Neural cell (in vitro differentiated cells): ENCODE measurements around the gene TMEM131L. TPM values are rescaled to one million over a fixed set of nuclear protein-coding genes. Genes with fewer than 3 reads are reported as not detected.

ENCODE experiments used
- H2AFZ ChIP-seq: fragments of 200-600, 300-800 bp; sonication (generic), shearing (Covaris generic); 2 replicates; pipeline ENCODE4 v1.6.0; 2014; ENCODE audit warnings: low read depth, mild to moderate bottlenecking, antibody characterized with exemption, low read length, moderate library complexity
- H3F3A ChIP-seq: fragments of 200-600 bp; shearing (Covaris generic); 2 replicates; pipeline ENCODE4 v1.6.1; 2016; ENCODE audit warnings: mild to moderate bottlenecking, moderate library complexity, mixed read lengths, antibody characterized with exemption, low read length; ENCODE audit not compliant: insufficient read depth, poor library complexity, severe bottlenecking
- H3K27ac ChIP-seq: fragments of 200-600, 300-800 bp; sonication (generic), shearing (Covaris generic); 2 replicates; pipeline ENCODE4 v1.5.1; 2014; ENCODE audit warnings: mild to moderate bottlenecking, low read length, moderate library complexity
- H3K27me3 ChIP-seq: fragments of 300-800, 200-600 bp; sonication (generic), shearing (Covaris generic); 2 replicates; pipeline ENCODE4 v1.6.0; 2014; ENCODE audit warnings: mild to moderate bottlenecking, low read depth, low read length, moderate library complexity; ENCODE audit not compliant: insufficient read depth
- H3K36me3 ChIP-seq: fragments of 300-800, 200-600 bp; sonication (generic), shearing (Covaris generic); 2 replicates; pipeline ENCODE4 v1.5.1; 2014; ENCODE audit warnings: mild to moderate bottlenecking, antibody characterized with exemption, low read length, moderate library complexity; ENCODE audit not compliant: insufficient read depth
- H3K4me2 ChIP-seq: fragments of 300-800, 200-600 bp; sonication (generic), shearing (Covaris generic); 2 replicates; pipeline ENCODE4 v1.6.0; 2014; ENCODE audit warnings: mild to moderate bottlenecking, low read length
- H3K4me3 ChIP-seq: fragments of 300-800, 200-600 bp; sonication (generic), shearing (Covaris generic); 2 replicates; pipeline ENCODE4 v1.5.1; 2014; ENCODE audit warnings: mild to moderate bottlenecking, low read length, moderate library complexity
- H3K79me2 ChIP-seq: fragments of 200-600 bp; shearing (Covaris generic); replicated peaks from 2 replicates; pipeline ENCODE4 v1.6.0; 2014; ENCODE audit warnings: mild to moderate bottlenecking, low read length, moderate library complexity; ENCODE audit not compliant: insufficient read depth
- H3K9ac ChIP-seq: fragments of 300-800, 200-600 bp; sonication (generic), shearing (Covaris generic); 2 replicates; pipeline ENCODE4 v1.6.1; 2016; ENCODE audit warnings: mild to moderate bottlenecking, low read length, mixed read lengths
- H3K9me2 ChIP-seq: fragments of 200-600 bp; shearing (Covaris generic); 2 replicates; pipeline ENCODE4 v1.6.1; 2016; ENCODE audit warnings: mild to moderate bottlenecking, low read length, mixed read lengths; ENCODE audit not compliant: insufficient read depth
- H3K9me3 ChIP-seq: fragments of 200-600, 300-800 bp; sonication (generic), shearing (Covaris generic); 2 replicates; pipeline ENCODE4 v1.6.1; 2016; ENCODE audit warnings: mild to moderate bottlenecking, mixed run types, low read length, moderate library complexity, mixed read lengths
- H4K20me1 ChIP-seq: fragments of 200-600 bp; shearing (Covaris generic); 2 replicates; pipeline ENCODE4 v1.6.1; 2016; ENCODE audit warnings: mild to moderate bottlenecking, mixed run types; ENCODE audit not compliant: insufficient read depth
- EP300 ChIP-seq: fragments of 450-650 bp; conservative IDR thresholded peaks from 2 replicates; pipeline ENCODE4 v1.6.1; 2014; ENCODE audit warnings: antibody characterized with exemption, mild to moderate bottlenecking, moderate library complexity; ENCODE audit not compliant: poor library complexity, severe bottlenecking
- EZH2 ChIP-seq: fragments of 200-600, 300-800 bp; shearing (Covaris generic), sonication (generic); IDR thresholded peaks from 2 replicates; pipeline ENCODE4 v1.6.1; 2014; ENCODE audit warnings: antibody characterized with exemption, low read length, borderline replicate concordance, mild to moderate bottlenecking; ENCODE audit not compliant: insufficient read depth, poor library complexity, severe bottlenecking
- MXI1 ChIP-seq: fragments of 450-650 bp; conservative IDR thresholded peaks from 2 replicates; pipeline ENCODE4 v1.6.1; 2014; ENCODE audit warnings: antibody characterized with exemption, mild to moderate bottlenecking; ENCODE audit not compliant: poor library complexity, severe bottlenecking
- POLR2AphosphoS5 ChIP-seq: IDR thresholded peaks from 2 replicates; pipeline ENCODE4 v1.6.1; 2012
- RAD21 ChIP-seq: fragments of 450-650 bp; conservative IDR thresholded peaks from 2 replicates; pipeline ENCODE4 v1.6.1; 2014; ENCODE audit warnings: antibody characterized with exemption, mild to moderate bottlenecking, moderate library complexity
- SMC3 ChIP-seq: fragments of 450-650 bp; conservative IDR thresholded peaks from 2 replicates; pipeline ENCODE4 v1.6.1; 2014; ENCODE audit warnings: antibody characterized with exemption, mild to moderate bottlenecking, moderate library complexity; ENCODE audit not compliant: poor library complexity
- TAF1 ChIP-seq: IDR thresholded peaks from 2 replicates; pipeline ENCODE4 v1.6.1; 2012; ENCODE audit warnings: low read depth
- polyA plus RNA-seq: library from polyadenylated mRNA; depleted of rRNA; stranded (reverse); fragments of >200 nt; gene quantifications from 2 replicates; pipeline ENCODE4 v1.2.3, GENCODE V29; 2014
- TF ChIP-seq, protein P1 (sequence below): IDR thresholded peaks from 2 replicates; pipeline ENCODE4 v1.6.1; 2012; ENCODE audit warnings: borderline replicate concordance
- TF ChIP-seq, protein P2 (sequence below): fragments of 450-650 bp; IDR thresholded peaks from 2 replicates; pipeline ENCODE4 v1.5.1; 2014; ENCODE audit warnings: antibody characterized with exemption, mild to moderate bottlenecking, moderate library complexity; ENCODE audit not compliant: poor library complexity, severe bottlenecking

The TMEM131L gene
- polyA plus RNA-seq, 1 donor from 2014 or later, result 11.1 TPM

DNA sequence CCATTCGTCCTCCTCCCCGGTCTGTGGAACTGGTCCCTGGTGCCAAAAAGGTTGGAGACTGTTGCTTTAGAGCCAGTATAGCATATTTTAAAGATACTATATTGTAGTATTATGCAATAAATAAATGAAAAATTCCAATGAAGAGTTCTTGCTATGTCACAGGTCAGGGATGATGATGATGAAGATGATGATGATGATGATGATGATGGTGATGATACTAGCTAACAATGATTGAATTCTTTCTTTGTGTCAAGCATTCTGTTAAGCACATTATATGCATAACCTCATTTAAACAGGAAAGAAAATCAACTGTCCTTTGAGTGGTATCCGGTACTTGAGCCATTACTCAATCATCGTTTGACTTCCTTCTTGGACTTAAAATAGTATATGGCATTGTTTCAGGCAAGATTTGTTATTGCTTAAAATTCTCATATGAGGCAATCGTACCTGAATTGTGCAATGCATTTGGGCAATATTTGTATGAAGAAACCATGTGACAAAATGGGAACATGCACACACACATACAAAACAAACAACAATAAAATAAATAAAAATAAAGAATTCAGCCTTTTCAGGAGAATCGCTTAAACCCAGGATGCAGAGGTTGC, 195.2 kb downstream of the TMEM131L start:
- no peaks in the 10 kb centered on the region for H3K9me2 ChIP-seq
- no peaks in the 10 kb centered on the region for H3F3A ChIP-seq
- TF ChIP-seq SMC3, result no peak
- no peak for TF ChIP-seq EZH2
- no peak for TF ChIP-seq POLR2AphosphoS5
- no peak for TF ChIP-seq RAD21
- TF ChIP-seq, protein P1, sequence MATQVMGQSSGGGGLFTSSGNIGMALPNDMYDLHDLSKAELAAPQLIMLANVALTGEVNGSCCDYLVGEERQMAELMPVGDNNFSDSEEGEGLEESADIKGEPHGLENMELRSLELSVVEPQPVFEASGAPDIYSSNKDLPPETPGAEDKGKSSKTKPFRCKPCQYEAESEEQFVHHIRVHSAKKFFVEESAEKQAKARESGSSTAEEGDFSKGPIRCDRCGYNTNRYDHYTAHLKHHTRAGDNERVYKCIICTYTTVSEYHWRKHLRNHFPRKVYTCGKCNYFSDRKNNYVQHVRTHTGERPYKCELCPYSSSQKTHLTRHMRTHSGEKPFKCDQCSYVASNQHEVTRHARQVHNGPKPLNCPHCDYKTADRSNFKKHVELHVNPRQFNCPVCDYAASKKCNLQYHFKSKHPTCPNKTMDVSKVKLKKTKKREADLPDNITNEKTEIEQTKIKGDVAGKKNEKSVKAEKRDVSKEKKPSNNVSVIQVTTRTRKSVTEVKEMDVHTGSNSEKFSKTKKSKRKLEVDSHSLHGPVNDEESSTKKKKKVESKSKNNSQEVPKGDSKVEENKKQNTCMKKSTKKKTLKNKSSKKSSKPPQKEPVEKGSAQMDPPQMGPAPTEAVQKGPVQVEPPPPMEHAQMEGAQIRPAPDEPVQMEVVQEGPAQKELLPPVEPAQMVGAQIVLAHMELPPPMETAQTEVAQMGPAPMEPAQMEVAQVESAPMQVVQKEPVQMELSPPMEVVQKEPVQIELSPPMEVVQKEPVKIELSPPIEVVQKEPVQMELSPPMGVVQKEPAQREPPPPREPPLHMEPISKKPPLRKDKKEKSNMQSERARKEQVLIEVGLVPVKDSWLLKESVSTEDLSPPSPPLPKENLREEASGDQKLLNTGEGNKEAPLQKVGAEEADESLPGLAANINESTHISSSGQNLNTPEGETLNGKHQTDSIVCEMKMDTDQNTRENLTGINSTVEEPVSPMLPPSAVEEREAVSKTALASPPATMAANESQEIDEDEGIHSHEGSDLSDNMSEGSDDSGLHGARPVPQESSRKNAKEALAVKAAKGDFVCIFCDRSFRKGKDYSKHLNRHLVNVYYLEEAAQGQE, result no peak
- TF ChIP-seq MXI1, result no peak
- no peak for TF ChIP-seq TAF1
- TF ChIP-seq EP300, result no peak
- TF ChIP-seq, protein P2, sequence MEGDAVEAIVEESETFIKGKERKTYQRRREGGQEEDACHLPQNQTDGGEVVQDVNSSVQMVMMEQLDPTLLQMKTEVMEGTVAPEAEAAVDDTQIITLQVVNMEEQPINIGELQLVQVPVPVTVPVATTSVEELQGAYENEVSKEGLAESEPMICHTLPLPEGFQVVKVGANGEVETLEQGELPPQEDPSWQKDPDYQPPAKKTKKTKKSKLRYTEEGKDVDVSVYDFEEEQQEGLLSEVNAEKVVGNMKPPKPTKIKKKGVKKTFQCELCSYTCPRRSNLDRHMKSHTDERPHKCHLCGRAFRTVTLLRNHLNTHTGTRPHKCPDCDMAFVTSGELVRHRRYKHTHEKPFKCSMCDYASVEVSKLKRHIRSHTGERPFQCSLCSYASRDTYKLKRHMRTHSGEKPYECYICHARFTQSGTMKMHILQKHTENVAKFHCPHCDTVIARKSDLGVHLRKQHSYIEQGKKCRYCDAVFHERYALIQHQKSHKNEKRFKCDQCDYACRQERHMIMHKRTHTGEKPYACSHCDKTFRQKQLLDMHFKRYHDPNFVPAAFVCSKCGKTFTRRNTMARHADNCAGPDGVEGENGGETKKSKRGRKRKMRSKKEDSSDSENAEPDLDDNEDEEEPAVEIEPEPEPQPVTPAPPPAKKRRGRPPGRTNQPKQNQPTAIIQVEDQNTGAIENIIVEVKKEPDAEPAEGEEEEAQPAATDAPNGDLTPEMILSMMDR, result no peak
- no peak overlapping the region for H2AFZ ChIP-seq
- H3K9ac ChIP-seq, result no peak overlapping the region
- H4K20me1 ChIP-seq, result no peaks in the 10 kb centered on the region
- no peak overlapping the region for H3K4me2 ChIP-seq
- no peaks in the 10 kb centered on the region for H3K27me3 ChIP-seq
- no peak overlapping the region for H3K4me3 ChIP-seq
- no peaks in the 10 kb centered on the region for H3K36me3 ChIP-seq
- no peaks in the 10 kb centered on the region for H3K79me2 ChIP-seq
- H3K27ac ChIP-seq, result no peak overlapping the region
- no peaks in the 10 kb centered on the region for H3K9me3 ChIP-seq

DNA sequence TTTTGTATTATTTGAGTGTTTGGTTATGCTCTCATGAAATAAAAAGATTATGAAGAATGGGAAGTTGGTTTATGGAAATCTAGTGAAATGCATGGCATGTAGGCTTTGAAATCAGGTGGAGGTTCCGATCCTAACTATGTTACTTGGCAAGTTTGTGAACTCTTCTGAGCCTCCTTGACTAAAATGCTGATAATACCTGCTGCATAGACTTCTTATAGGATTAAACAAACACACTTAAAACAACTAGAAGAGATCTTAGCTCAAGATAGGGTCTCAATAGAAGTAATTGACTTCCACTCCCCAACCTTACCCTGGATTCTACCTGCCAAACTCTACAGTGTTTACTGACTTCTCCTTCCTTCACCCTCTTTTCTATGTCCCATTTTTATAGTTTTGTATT, 195.7 kb downstream of the TMEM131L start:
- Histone ChIP-seq H3K27ac (no peak overlapping the region), H3K36me3 (no peaks in the 10 kb centered on the region), H3K9me2 (no peaks in the 10 kb centered on the region), H3K4me3 (no peak overlapping the region), H3K4me2 (no peak overlapping the region), H4K20me1 (no peaks in the 10 kb centered on the region), H3K79me2 (no peaks in the 10 kb centered on the region), H3K9ac (no peak overlapping the region), H3F3A (no peaks in the 10 kb centered on the region), H3K27me3 (no peaks in the 10 kb centered on the region), H2AFZ (no peak overlapping the region), H3K9me3 (no peaks in the 10 kb centered on the region)
- TF ChIP-seq MXI1, result no peak
- TF ChIP-seq SMC3, result no peak
- TF ChIP-seq, protein P2, result no peak
- TF ChIP-seq, protein P1, result no peak
- no peak for TF ChIP-seq EP300
- TF ChIP-seq TAF1, result no peak
- TF ChIP-seq EZH2, result no peak
- no peak for TF ChIP-seq RAD21
- TF ChIP-seq POLR2AphosphoS5, result no peak
